Brain microvascular endothelial cell (primary cell): ENCODE data around the gene MPC1L.
A peak's percentile ranks its signal among the peaks of the same experiment; 100 is the strongest.
"Not testable (repeated sequence)": the region's sequence is repeated elsewhere in the genome, so short reads cannot be mapped to it uniquely, and the experiment has no call there.

Experiments used
- DNase-seq: peaks from one replicate; pipeline ENCODE4 v3.0.0-alpha.2; 2020
- H3K27ac ChIP-seq: fragments of 250-450 bp; sonication (Bioruptor Pico); 2 replicates; pipeline ENCODE4 v1.5.1; 2020; ENCODE audit warnings: mild to moderate bottlenecking, moderate library complexity
- H3K27me3 ChIP-seq: fragments of 250-450 bp; sonication (Bioruptor Pico); replicated peaks from 2 replicates; pipeline ENCODE4 v1.5.1; 2020; ENCODE audit warnings: mild to moderate bottlenecking
- H3K36me3 ChIP-seq: fragments of 250-450 bp; sonication (Bioruptor Pico); replicated peaks from 2 replicates; pipeline ENCODE4 v1.5.1; 2020; ENCODE audit warnings: mild to moderate bottlenecking
- H3K4me3 ChIP-seq: 2 replicates; pipeline ENCODE4 v1.5.1; 2011; ENCODE audit warnings: low read depth, mild to moderate bottlenecking, control low read depth, low read length, moderate library complexity
- CTCF ChIP-seq: IDR thresholded peaks from 2 replicates; pipeline ENCODE4 v1.5.1; 2011; ENCODE audit warnings: low read depth, mild to moderate bottlenecking, moderate library complexity, low read length, control low read depth, inconsistent platforms; ENCODE audit errors: missing control alignments
- in situ Hi-C: cut with HindIII; loops from 2 replicates; pipeline ENCODE4 v1.10.0; 2017; ENCODE audit warnings: low sequenced_read_pairs, low pct_ligation_motif_present

The MPC1L gene

GRCh38 chrX:40579900-40580536 is 43.2 kb upstream of the MPC1L start:
- peak overlapping the region; percentile 68 for H3K27ac ChIP-seq
- TF ChIP-seq CTCF: no peak
- H3K27me3 ChIP-seq: no peaks in the 10 kb centered on the region

GRCh38 chrX:40580537-40581335 is 42.5 kb upstream of the MPC1L start, which contains the start of gene ATP6AP2:
TSS of gene ATP6AP2 (plus strand) at chrX:40580970. CDS start at chrX:40581066, 96 bp downstream.
- no peaks in the 10 kb centered on the region for H3K36me3 ChIP-seq
- peak within 1 kb of the TSS; percentile 79 for H3K4me3 ChIP-seq
- no peaks in the 10 kb centered on the region for H3K27me3 ChIP-seq
- no peak for TF ChIP-seq CTCF
- DNase-seq: peak; percentile 85
- in situ Hi-C loops: no loop called here
- H3K27ac ChIP-seq: peak within 1 kb of the TSS; percentile 68

More at GRCh38 chrX:40579900-40580536, 43.2 kb upstream of the MPC1L start:
- DNase-seq: no peak
- in situ Hi-C loops: no loop called here
- no peaks in the 10 kb centered on the region for H3K36me3 ChIP-seq
- H3K4me3 ChIP-seq: peak overlapping the region; percentile 79

GRCh38 chrX:40581336-40581920 is 41.8 kb upstream of the MPC1L start:
- TF ChIP-seq CTCF: no peak
- in situ Hi-C loops: no loop called here
- H3K4me3 ChIP-seq: peak overlapping the region; percentile 79
- DNase-seq: peak; percentile 1
- peak overlapping the region; percentile 68 for H3K27ac ChIP-seq
- H3K27me3 ChIP-seq: no peaks in the 10 kb centered on the region
- H3K36me3 ChIP-seq: no peaks in the 10 kb centered on the region

- H3K36me3 ChIP-seq, H3K27ac ChIP-seq, H3K27me3 ChIP-seq, DNase-seq, H3K4me3 ChIP-seq, in situ Hi-C loops: not testable (repeated sequence)
Measured at GRCh38 chrX:40582178-40582577, 41.0 kb upstream of the MPC1L start.

GRCh38 chrX:40582811-40583210 is 40.4 kb upstream of the MPC1L start:
- no peaks in the 10 kb centered on the region for H3K27me3 ChIP-seq
- in situ Hi-C loops: no loop called here
- H3K36me3 ChIP-seq: no peaks in the 10 kb centered on the region
- no peak for DNase-seq
- no peak for TF ChIP-seq CTCF
- H3K4me3 ChIP-seq: no peak overlapping the region
- H3K27ac ChIP-seq: no peak overlapping the region

- H3K4me3 ChIP-seq, H3K27ac ChIP-seq, in situ Hi-C loops, DNase-seq, H3K27me3 ChIP-seq, H3K36me3 ChIP-seq: not testable (repeated sequence)
Measured at GRCh38 chrX:40587623-40588022, 35.6 kb upstream of the MPC1L start.

- H3K27ac ChIP-seq, H3K4me3 ChIP-seq, DNase-seq, in situ Hi-C loops, H3K27me3 ChIP-seq, H3K36me3 ChIP-seq: not testable (repeated sequence)
Measured at GRCh38 chrX:40589616-40590321, 33.5 kb upstream of the MPC1L start.
